OCI-LY3 (cell line): Measurements from ENCODE around the gene MAP3K5.

Experiments
- H2AFZ ChIP-seq: fragments of 200-600, 300-600 bp; shearing (Covaris generic); 2 replicates; pipeline ENCODE4 v1.6.0; 2014; ENCODE audit warnings: antibody characterized with exemption, low read depth, low read length
- H3K27ac ChIP-seq: fragments of 200-600, 300-600 bp; sonication (generic); 2 replicates; pipeline ENCODE4 v1.5.1; 2014; ENCODE audit warnings: mild to moderate bottlenecking, low read length, moderate library complexity, mixed read lengths
- H3K27me3 ChIP-seq: fragments of 200-600, 300-600 bp; sonication (generic); 2 replicates; pipeline ENCODE4 v1.6.1; 2014; ENCODE audit warnings: low read depth, low read length, mixed read lengths
- H3K36me3 ChIP-seq: fragments of 200-600, 300-600 bp; sonication (generic); replicated peaks from 2 replicates; pipeline ENCODE3; 2014; ENCODE audit warnings: low read depth, low read length, mixed read lengths
- H3K4me1 ChIP-seq: fragments of 300-600, 200-600 bp; sonication (generic); 2 replicates; pipeline ENCODE4 v1.6.1; 2014; ENCODE audit warnings: low read length, mixed read lengths
- H3K4me2 ChIP-seq: fragments of 200-600, 300-600 bp; sonication (generic); 2 replicates; pipeline ENCODE4 v1.6.1; 2014; ENCODE audit warnings: low read length, mixed read lengths
- H3K4me3 ChIP-seq: fragments of 300-600, 200-600 bp; sonication (generic); 2 replicates; pipeline ENCODE4 v1.5.1; 2014; ENCODE audit warnings: antibody characterized with exemption, mild to moderate bottlenecking, low read length, moderate library complexity
- H3K79me2 ChIP-seq: fragments of 300-600, 200-600 bp; shearing (Covaris generic); 2 replicates; pipeline ENCODE4 v1.6.1; 2014; ENCODE audit warnings: mild to moderate bottlenecking, low read length, mixed read lengths
- H3K9ac ChIP-seq: fragments of 300-600, 200-600 bp; shearing (Covaris generic); 2 replicates; pipeline ENCODE4 v1.6.0; 2014; ENCODE audit warnings: mild to moderate bottlenecking, low read length, moderate library complexity
- H3K9me3 ChIP-seq: fragments of 200-600, 300-600 bp; shearing (Covaris generic); 2 replicates; pipeline ENCODE4 v1.6.1; 2014; ENCODE audit warnings: low read length, mixed read lengths; ENCODE audit not compliant: insufficient read depth
- H4K20me1 ChIP-seq: fragments of 200-600, 300-600 bp; sonication (generic); 2 replicates; pipeline ENCODE4 v1.6.1; 2016; ENCODE audit warnings: low read length, mixed read lengths; ENCODE audit not compliant: insufficient read depth
- CTCF ChIP-seq: fragments of 200-600, 300-600 bp; sonication (generic); IDR thresholded peaks from 2 replicates; pipeline ENCODE4 v1.5.1; 2014; ENCODE audit warnings: antibody characterized with exemption, low read length, low read depth
- EZH2phosphoT487 ChIP-seq: fragments of 200-600 bp; shearing (Covaris generic); IDR thresholded peaks from 2 replicates; pipeline ENCODE4 v1.6.1; 2018; ENCODE audit warnings: antibody characterized with exemption, mixed run types, low read depth

The MAP3K5 gene

GRCh38 chr6:136568129-136568528 lies 224.1 kb downstream of the MAP3K5 start:
- Histone ChIP-seq H3K4me3 (no peak overlapping the region), H3K36me3 (no peaks in the 10 kb centered on the region), H3K4me1 (no peaks in the 10 kb centered on the region), H3K9me3 (peaks cover 5% of the 10 kb centered on the region; the same call in 1 of the 2 replicates), H3K4me2 (no peak overlapping the region), H2AFZ (no peak overlapping the region), H3K79me2 (no peaks in the 10 kb centered on the region), H3K9ac (no peak overlapping the region), H3K27ac (no peak overlapping the region), H3K27me3 (no peaks in the 10 kb centered on the region), H4K20me1 (no peaks in the 10 kb centered on the region)
- TF ChIP-seq CTCF (no peak), EZH2phosphoT487 (no peak)

GRCh38 chr6:136567688-136568087 lies 224.6 kb downstream of the MAP3K5 start:
- TF ChIP-seq CTCF (no peak), EZH2phosphoT487 (no peak)
- Histone ChIP-seq H3K27ac (no peak overlapping the region), H3K9ac (no peak overlapping the region), H3K4me1 (no peaks in the 10 kb centered on the region), H3K36me3 (no peaks in the 10 kb centered on the region), H3K4me3 (no peak overlapping the region), H3K79me2 (no peaks in the 10 kb centered on the region), H3K4me2 (no peak overlapping the region), H2AFZ (no peak overlapping the region), H3K27me3 (no peaks in the 10 kb centered on the region), H4K20me1 (no peaks in the 10 kb centered on the region), H3K9me3 (peaks cover 5% of the 10 kb centered on the region; the same call in 1 of the 2 replicates)

GRCh38 chr6:136566851-136567250 lies 225.4 kb downstream of the MAP3K5 start:
- Histone ChIP-seq H3K27me3 (no peaks in the 10 kb centered on the region), H4K20me1 (no peaks in the 10 kb centered on the region), H3K4me2 (no peak overlapping the region), H3K9me3 (peaks cover 5% of the 10 kb centered on the region; the same call in 1 of the 2 replicates), H3K79me2 (no peaks in the 10 kb centered on the region), H3K4me3 (no peak overlapping the region), H3K36me3 (no peaks in the 10 kb centered on the region), H3K9ac (no peak overlapping the region), H2AFZ (no peak overlapping the region), H3K4me1 (no peaks in the 10 kb centered on the region), H3K27ac (no peak overlapping the region)
- no peak for TF ChIP-seq EZH2phosphoT487
- TF ChIP-seq CTCF = no peak

- Histone ChIP-seq H3K9me3 (no peaks in the 10 kb centered on the region), H3K4me3 (no peak overlapping the region), H3K4me1 (no peaks in the 10 kb centered on the region), H3K9ac (no peak overlapping the region), H3K27ac (no peak overlapping the region), H3K27me3 (no peaks in the 10 kb centered on the region), H3K79me2 (no peaks in the 10 kb centered on the region), H3K4me2 (no peak overlapping the region), H4K20me1 (no peaks in the 10 kb centered on the region), H2AFZ (no peak overlapping the region), H3K36me3 (no peaks in the 10 kb centered on the region)
- TF ChIP-seq CTCF (no peak), EZH2phosphoT487 (no peak)
These were observed 226.2 kb downstream of the MAP3K5 start for GRCh38 chr6:136566007-136566487.
